Activated CD4-positive, alpha-beta memory T cell treated with anti-CD3 and anti-CD28 coated beads for 36 hours (primary cell): ENCODE results near the gene EPHB1. TPM values are rescaled to one million over a fixed set of nuclear protein-coding genes. Genes with fewer than 3 reads are reported as not detected.
"Not testable (repeated sequence)": the region's sequence is repeated elsewhere in the genome, so short reads cannot be mapped to it uniquely, and the experiment has no call there.

Experiments
- CTCF ChIA-PET: fragments of 350-600 bp; sonication (Branson Sonifier 250); formaldehyde crosslinking; loops from one replicate; lab custom pipeline; 2021; ENCODE audit warnings: antibody characterized with exemption, inconsistent platforms; lab: Charles Lee
- POLR2A ChIA-PET: fragments of 350-600 bp; sonication (Branson Sonifier 250); formaldehyde crosslinking; loops from one replicate; lab custom pipeline; 2021; ENCODE audit warnings: antibody characterized with exemption; lab: Charles Lee
- DNase-seq: peaks from one replicate; pipeline ENCODE4 v3.0.0-alpha.2; 2020
- H3K27ac Mint-ChIP-seq: one replicate; pipeline ENCODE4 v1.8.0; 2021; ENCODE audit warnings: mixed read lengths
- H3K27me3 Mint-ChIP-seq: one replicate; pipeline ENCODE4 v1.8.0; 2021; ENCODE audit warnings: mixed read lengths
- H3K36me3 Mint-ChIP-seq: one replicate; pipeline ENCODE4 v1.8.0; 2021; ENCODE audit warnings: mixed read lengths
- H3K4me1 Mint-ChIP-seq: one replicate; pipeline ENCODE4 v1.8.0; 2021; ENCODE audit warnings: low read depth, mixed read lengths
- H3K4me3 Mint-ChIP-seq: one replicate; pipeline ENCODE4 v1.8.0; 2021; ENCODE audit warnings: mild to moderate bottlenecking, mixed read lengths
- H3K9me3 Mint-ChIP-seq: one replicate; pipeline ENCODE4 v1.8.0; 2021; ENCODE audit warnings: mixed read lengths
- intact Hi-C: fragments of 100-400 bp; cut with micrococcal nuclease; formaldehyde crosslinking; loops from one replicate; pipeline ENCODE4 v1.15.1; 2023
- total RNA-seq, 2 experiments: library from RNA; stranded (reverse); gene quantifications; one replicate each; pipeline ENCODE4 v1.2.3, GENCODE V29; 2021

The EPHB1 gene
- total RNA-seq, 2 experiments from 2014 or later: 1.3 TPM

DNA sequence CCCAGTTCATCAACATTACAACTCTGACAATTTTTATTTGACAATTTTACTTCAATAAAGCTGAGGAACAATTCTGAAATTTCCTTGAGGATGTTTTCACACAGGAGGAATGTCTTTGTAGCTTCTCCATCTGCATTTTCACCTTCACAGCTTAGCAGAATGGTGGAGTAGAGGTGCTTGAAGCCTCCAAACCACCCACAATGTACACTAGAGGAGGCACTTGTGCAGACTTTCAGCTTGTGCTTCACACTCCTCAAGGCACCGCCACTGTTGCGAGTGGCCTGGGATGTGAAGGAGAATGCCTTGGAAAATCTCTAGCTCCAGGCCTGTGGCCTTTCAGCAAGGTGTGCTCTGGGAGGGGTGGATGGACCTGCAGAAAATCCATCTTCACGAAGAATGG is 181.9 kb downstream of the EPHB1 start:
- H3K27ac Mint-ChIP-seq: no peak overlapping the region
- no peak for DNase-seq
- no peak overlapping the region for H3K4me3 Mint-ChIP-seq
- H3K36me3 Mint-ChIP-seq: no peaks in the 10 kb centered on the region
- peaks cover 2% of the 10 kb centered on the region for H3K27me3 Mint-ChIP-seq
- POLR2A ChIA-PET: no interaction called here
- CTCF ChIA-PET: no interaction called here
- H3K4me1 Mint-ChIP-seq: no peaks in the 10 kb centered on the region
- peaks cover 2% of the 10 kb centered on the region for H3K9me3 Mint-ChIP-seq
- intact Hi-C loops: loop anchor here (10.0 kb wide), 1 partner anchor 182 kb away; the partner anchor contains the start of gene EPHB1

DNA sequence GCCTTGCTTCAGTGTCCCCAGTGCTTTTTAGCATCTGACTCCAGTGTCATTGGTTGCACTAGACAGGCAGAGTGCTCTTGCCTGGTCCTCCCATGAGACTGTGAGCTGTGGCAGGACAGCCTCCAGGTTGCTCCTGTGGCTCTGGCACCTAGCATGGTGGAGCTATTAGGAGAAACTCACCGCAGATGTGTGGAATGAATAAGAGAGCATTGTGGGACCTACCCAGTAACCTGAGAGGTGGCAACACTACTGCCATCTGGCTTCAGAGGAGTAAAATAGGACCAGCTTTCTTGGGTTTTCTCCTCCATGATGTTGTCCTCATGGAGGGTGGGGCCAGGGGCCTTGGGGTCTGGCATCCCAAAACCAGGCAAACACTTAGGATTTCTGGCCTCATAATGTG is 183.6 kb downstream of the EPHB1 start:
- ChIA-PET POLR2A (no interaction called here), CTCF (interaction anchor here (1.1 kb wide), 1 partner anchor 184 kb away, joined by 5 read pairs; the partner anchor contains the start of gene EPHB1)
- H3K4me3 Mint-ChIP-seq: no peak overlapping the region
- no peak for DNase-seq
- intact Hi-C loops: loop anchor here (10.0 kb wide), 1 partner anchor 184 kb away; the partner anchor contains the start of gene EPHB1
- peaks cover 2% of the 10 kb centered on the region for H3K9me3 Mint-ChIP-seq
- no peak overlapping the region for H3K27ac Mint-ChIP-seq
- peaks cover 2% of the 10 kb centered on the region for H3K27me3 Mint-ChIP-seq
- no peaks in the 10 kb centered on the region for H3K4me1 Mint-ChIP-seq
- no peaks in the 10 kb centered on the region for H3K36me3 Mint-ChIP-seq

DNA sequence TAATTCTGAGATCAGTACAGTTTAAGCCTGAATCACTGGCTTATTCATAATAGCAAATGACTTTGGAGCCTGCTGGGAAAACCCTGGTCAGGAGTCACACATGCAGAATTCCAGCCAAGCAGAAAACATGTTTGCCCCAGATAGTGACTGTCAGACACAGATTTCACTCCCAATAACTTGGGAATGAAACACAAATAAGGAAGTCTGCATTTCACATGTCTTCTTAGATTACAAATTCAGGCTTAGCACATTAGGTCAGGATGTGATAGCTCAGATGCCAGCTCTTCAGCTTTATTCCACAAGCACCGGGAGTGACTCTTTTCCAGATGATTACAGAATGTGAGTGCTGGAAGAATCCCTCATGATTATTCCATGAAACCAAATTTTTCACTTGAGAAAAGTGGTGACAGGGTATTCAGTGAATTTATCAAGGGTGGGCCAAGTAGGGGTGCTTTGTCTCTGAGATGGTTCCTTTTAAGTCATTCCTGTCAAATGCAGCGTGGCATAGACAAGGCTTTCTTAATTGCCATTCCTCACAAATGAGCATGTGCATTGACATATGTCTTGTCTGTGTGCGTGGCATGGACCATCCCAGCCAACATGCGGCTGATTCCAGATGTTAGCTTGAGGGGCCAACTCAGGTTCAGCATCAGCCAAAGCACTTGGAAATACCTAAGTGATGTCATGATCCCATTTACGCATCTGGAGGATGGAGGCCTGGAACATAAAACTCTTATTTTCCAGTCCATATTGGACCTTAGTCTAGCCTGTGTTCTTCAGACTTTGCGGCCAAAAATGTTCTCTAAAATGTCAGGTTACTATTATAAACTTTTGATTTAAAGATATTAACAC is 191.0 kb downstream of the EPHB1 start:
- H3K36me3 Mint-ChIP-seq: no peaks in the 10 kb centered on the region
- POLR2A ChIA-PET: no interaction called here
- no peaks in the 10 kb centered on the region for H3K4me1 Mint-ChIP-seq
- intact Hi-C loops: no loop called here
- CTCF ChIA-PET: no interaction called here
- H3K27me3 Mint-ChIP-seq: peaks cover 1% of the 10 kb centered on the region
- no peak overlapping the region for H3K27ac Mint-ChIP-seq
- no peaks in the 10 kb centered on the region for H3K9me3 Mint-ChIP-seq
- DNase-seq: no peak
- H3K4me3 Mint-ChIP-seq: no peak overlapping the region

DNA sequence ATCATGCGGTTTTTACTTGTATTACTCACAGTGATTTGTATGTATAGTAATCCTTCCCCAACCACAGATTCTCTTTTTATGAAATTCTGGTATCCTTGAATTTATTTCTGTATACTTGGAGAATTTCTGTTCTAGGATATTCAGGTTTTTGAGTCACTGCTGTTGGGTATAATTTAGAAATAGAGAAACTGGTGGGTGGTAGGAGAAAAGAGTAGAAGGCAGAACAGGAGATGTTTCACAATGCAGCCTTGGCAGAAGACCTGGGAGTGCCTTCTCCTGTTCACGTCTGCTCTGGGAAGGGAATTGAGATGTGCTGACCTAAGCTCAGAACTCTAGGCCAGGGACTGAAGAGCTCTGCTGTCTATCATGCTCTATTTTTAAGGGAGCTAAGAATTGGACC is 193.6 kb downstream of the EPHB1 start:
- Mint-ChIP-seq H3K9me3 (no peaks in the 10 kb centered on the region), H3K36me3 (no peaks in the 10 kb centered on the region), H3K4me1 (no peaks in the 10 kb centered on the region), H3K4me3 (no peak overlapping the region), H3K27ac (no peak overlapping the region), H3K27me3 (peaks cover 1% of the 10 kb centered on the region)
- intact Hi-C loops: no loop called here
- ChIA-PET POLR2A (no interaction called here), CTCF (no interaction called here)
- no peak for DNase-seq

DNA sequence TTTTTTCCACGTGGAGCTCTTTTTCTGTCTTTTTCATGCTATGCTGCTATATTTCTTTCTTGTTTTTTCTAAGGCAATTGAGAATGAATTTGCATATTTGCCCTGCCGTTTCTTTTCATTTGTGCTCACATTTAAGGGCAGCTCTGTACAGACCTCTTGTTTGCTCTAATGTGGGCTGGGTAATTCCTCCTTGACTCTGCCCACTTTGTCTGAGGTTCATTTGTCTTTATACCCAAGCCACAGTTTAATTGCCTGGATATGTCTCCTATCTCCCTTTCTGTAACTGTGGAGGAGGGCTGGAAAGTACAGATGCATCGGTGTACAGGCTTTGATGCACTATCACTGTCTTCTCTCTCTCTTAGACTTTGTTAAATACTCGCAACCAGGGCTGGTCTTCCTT is 195.9 kb downstream of the EPHB1 start:
- intact Hi-C loops: no loop called here
- POLR2A ChIA-PET: no interaction called here
- no peaks in the 10 kb centered on the region for H3K27me3 Mint-ChIP-seq
- H3K4me1 Mint-ChIP-seq: no peaks in the 10 kb centered on the region
- CTCF ChIA-PET: no interaction called here
- no peaks in the 10 kb centered on the region for H3K36me3 Mint-ChIP-seq
- H3K9me3 Mint-ChIP-seq: no peaks in the 10 kb centered on the region
- no peak overlapping the region for H3K27ac Mint-ChIP-seq
- DNase-seq: no peak
- H3K4me3 Mint-ChIP-seq: no peak overlapping the region

DNA sequence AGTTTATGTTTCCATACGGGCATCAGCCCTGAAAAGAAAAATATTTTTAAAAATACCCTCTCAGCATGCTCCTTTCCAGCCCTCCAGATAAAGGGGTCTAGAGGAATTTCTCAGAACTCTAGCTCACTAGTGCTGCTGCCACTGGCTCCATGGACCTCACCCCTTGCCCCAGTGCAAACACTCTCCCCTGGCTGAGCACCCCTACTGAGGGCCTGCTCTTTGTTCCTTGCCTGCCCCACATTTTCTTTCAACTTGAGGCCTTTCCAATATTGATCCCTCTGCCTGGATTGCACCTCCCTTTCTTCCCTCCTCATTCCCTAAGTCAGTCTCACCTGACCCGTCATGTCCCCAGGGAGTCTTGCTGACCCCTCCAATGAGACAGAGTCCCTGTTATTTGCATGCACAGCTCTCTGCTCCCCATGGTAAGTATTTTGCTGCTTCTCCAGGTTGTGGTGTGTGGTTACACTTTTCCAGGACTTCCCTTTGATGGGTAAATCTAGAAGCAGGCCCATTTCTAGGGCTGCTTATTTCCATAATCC is 196.5 kb downstream of the EPHB1 start:
- Mint-ChIP-seq H3K4me1 (no peaks in the 10 kb centered on the region), H3K36me3 (no peaks in the 10 kb centered on the region), H3K27ac (no peak overlapping the region), H3K27me3 (no peaks in the 10 kb centered on the region), H3K9me3 (no peaks in the 10 kb centered on the region), H3K4me3 (no peak overlapping the region)
- ChIA-PET CTCF (no interaction called here), POLR2A (no interaction called here)
- intact Hi-C loops: no loop called here
- DNase-seq: no peak

DNA sequence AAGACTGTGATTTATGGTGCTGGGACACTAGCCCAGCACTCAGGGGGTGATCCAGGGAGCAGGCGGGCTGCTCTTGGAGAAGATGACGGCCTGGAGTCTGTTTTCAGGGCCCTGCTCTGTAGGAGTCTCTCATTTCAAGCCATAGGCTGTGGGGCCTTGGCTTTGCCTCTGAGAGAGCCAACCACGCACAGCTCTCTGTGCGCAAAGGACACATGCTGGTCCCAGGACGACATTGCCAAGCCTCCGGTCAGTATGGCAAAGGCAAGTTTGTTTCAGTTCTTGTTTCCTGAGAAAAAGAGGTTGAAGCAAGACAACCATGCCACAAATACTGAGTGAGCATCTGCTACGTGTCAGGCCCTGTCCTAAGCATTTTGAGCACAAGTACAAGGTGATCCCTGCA is 197.1 kb downstream of the EPHB1 start:
- Mint-ChIP-seq H3K36me3 (no peaks in the 10 kb centered on the region), H3K4me1 (no peaks in the 10 kb centered on the region), H3K27me3 (no peaks in the 10 kb centered on the region), H3K27ac (no peak overlapping the region), H3K4me3 (no peak overlapping the region), H3K9me3 (no peaks in the 10 kb centered on the region)
- no peak for DNase-seq
- POLR2A ChIA-PET: no interaction called here
- intact Hi-C loops: no loop called here
- CTCF ChIA-PET: no interaction called here

DNA sequence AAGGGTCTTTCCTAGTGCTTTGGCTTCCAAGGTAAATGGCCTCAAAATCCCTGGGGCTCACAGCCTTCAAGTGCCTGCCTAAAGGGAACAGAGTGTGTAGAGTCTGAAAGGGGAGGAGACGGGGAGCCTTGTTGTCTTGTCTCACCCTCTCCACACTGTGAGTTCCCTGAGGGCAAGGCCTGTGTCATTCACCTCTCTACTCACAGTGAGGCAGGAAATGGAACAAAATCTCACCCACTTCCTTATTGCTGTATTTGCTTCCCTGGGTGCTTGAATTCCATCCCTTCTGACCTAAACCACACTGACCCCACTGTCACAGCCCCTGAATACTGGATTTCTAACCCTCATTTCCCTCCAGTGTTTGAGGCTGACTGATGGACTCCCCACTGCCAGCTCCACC is 197.5 kb downstream of the EPHB1 start:
- intact Hi-C loops: no loop called here
- no peak for DNase-seq
- no peaks in the 10 kb centered on the region for H3K4me1 Mint-ChIP-seq
- ChIA-PET POLR2A (no interaction called here), CTCF (no interaction called here)
- no peaks in the 10 kb centered on the region for H3K27me3 Mint-ChIP-seq
- no peak overlapping the region for H3K27ac Mint-ChIP-seq
- H3K4me3 Mint-ChIP-seq: no peak overlapping the region
- H3K36me3 Mint-ChIP-seq: no peaks in the 10 kb centered on the region
- no peaks in the 10 kb centered on the region for H3K9me3 Mint-ChIP-seq

DNA sequence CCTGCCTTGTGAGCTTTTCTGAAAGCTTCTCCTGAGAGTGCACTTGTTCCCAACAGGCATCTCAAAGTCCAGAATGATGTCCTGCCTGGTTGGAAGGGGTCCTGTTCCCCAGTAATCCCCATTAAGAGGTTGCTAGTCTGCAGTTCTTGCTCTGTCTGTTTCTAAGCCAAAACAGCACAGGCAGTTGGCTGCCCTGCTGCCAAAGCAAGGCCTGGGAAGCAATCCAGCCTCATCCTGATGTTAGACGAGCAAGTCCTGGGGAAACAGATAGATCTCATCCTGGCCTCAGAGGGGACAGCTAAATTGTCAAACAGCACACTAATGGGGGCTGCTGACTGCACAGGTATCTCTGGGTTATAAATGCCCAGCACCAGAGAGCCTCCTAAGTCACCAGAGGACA is 198.0 kb downstream of the EPHB1 start:
- no peak overlapping the region for H3K4me3 Mint-ChIP-seq
- H3K36me3 Mint-ChIP-seq: no peaks in the 10 kb centered on the region
- no peaks in the 10 kb centered on the region for H3K4me1 Mint-ChIP-seq
- POLR2A ChIA-PET: no interaction called here
- CTCF ChIA-PET: interaction anchor here (1.2 kb wide), 1 partner anchor 198 kb away, joined by 4 read pairs; the partner anchor contains the start of gene EPHB1
- no peaks in the 10 kb centered on the region for H3K27me3 Mint-ChIP-seq
- DNase-seq: no peak
- H3K27ac Mint-ChIP-seq: no peak overlapping the region
- H3K9me3 Mint-ChIP-seq: no peaks in the 10 kb centered on the region
- intact Hi-C loops: no loop called here

DNA sequence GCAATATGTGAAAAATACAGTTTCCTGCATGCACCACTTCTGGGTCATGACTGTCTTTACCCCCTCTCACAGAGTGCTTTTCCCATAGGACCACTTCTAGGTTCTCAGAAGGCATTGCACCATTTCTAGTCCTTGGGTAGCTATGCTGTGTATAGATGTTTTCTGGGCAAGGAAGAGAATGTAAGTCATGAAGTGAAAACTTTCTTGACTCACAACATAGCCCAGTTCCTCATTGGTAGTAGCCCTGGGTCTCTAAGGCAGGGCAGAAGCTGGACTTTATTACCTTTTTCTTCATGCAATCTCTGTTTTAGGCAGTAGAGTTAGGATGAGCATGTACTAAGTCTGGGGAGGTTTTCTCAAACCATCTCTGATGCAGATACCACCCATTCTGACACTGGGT is 203.1 kb downstream of the EPHB1 start:
- Mint-ChIP-seq H3K4me1 (no peaks in the 10 kb centered on the region), H3K4me3 (no peak overlapping the region), H3K9me3 (no peaks in the 10 kb centered on the region), H3K27ac (no peak overlapping the region), H3K36me3 (no peaks in the 10 kb centered on the region), H3K27me3 (no peaks in the 10 kb centered on the region)
- ChIA-PET POLR2A (no interaction called here), CTCF (no interaction called here)
- intact Hi-C loops: no loop called here
- no peak for DNase-seq

DNA sequence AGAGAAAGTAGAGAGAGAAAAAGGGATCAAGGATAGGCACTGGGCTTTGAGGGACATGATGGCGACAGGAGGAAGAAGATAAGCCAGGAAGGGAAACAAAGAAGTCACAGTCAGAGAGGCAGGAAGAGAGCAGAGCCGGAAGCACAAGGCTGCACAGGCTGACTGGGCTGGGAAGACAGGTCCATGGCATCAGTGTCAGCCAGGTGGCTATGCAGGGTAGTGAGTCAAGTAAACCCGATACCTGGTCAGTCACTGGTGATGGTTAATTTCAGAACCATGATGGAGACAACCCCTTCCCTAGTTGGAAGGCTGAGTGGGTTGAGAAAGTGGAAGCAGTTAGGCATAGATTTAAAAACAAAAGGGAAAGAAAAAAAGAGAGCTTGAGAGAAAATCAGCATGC is 203.8 kb downstream of the EPHB1 start:
- no peak overlapping the region for H3K4me3 Mint-ChIP-seq
- no peak for DNase-seq
- CTCF ChIA-PET: no interaction called here
- no peaks in the 10 kb centered on the region for H3K9me3 Mint-ChIP-seq
- H3K36me3 Mint-ChIP-seq: no peaks in the 10 kb centered on the region
- H3K27me3 Mint-ChIP-seq: no peaks in the 10 kb centered on the region
- no peaks in the 10 kb centered on the region for H3K4me1 Mint-ChIP-seq
- POLR2A ChIA-PET: no interaction called here
- H3K27ac Mint-ChIP-seq: no peak overlapping the region
- intact Hi-C loops: no loop called here

DNA sequence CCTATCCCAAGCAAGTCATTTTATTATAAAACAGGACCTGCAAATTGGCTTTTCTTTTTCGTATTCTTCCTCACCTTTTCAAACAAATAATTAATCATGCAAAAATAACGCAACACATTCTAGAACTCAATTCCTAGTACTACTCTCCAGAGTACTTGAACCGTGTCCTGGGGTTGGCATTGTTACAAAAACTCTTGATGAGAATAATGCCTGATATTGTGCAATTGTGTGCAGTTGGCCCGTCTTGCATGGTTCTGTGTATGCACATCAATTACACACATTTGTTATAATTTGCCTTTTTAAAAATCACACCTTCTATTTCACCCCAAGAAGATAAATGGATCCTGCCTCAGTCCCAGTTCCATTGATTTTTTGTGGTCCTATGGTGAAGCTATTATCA is 205.4 kb downstream of the EPHB1 start:
- CTCF ChIA-PET: no interaction called here
- Mint-ChIP-seq H3K4me1 (no peaks in the 10 kb centered on the region), H3K9me3 (no peaks in the 10 kb centered on the region), H3K4me3 (no peak overlapping the region), H3K27me3 (no peaks in the 10 kb centered on the region), H3K36me3 (no peaks in the 10 kb centered on the region), H3K27ac (no peak overlapping the region)
- intact Hi-C loops: no loop called here
- no peak for DNase-seq
- POLR2A ChIA-PET: no interaction called here

DNA sequence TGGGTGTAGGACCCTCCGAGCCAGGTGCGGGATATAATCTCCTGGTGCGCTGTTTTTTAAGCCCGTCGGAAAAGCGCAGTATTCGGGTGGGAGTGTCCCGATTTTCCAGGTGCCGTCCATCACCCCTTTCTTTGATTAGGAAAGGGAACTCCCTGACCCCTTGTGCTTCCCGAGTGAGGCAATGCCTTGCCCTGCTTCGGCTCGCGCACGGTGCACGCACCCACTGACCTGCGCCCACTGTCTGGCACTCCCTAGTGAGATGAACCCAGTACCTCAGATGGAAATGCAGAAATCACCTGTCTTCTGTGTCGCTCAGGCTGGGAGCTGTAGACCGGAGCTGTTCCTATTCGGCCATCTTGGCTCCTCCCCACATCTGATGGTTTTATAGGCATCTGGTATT is 210.6 kb downstream of the EPHB1 start:
- DNase-seq, H3K4me3 Mint-ChIP-seq, POLR2A ChIA-PET, H3K36me3 Mint-ChIP-seq, H3K27me3 Mint-ChIP-seq, H3K9me3 Mint-ChIP-seq, intact Hi-C loops, CTCF ChIA-PET, H3K4me1 Mint-ChIP-seq, H3K27ac Mint-ChIP-seq: not testable (repeated sequence)
